ENCODE data around the gene SORCS3. TPM values are rescaled to one million over a fixed set of nuclear protein-coding genes. Genes with fewer than 3 reads are reported as not detected.
"Not testable (repeated sequence)": the region's sequence is repeated elsewhere in the genome, so short reads cannot be mapped to it uniquely, and the experiment has no call there.

Gene SORCS3
- polyA plus RNA-seq, 1 donor, result 4.2 TPM

DNA sequence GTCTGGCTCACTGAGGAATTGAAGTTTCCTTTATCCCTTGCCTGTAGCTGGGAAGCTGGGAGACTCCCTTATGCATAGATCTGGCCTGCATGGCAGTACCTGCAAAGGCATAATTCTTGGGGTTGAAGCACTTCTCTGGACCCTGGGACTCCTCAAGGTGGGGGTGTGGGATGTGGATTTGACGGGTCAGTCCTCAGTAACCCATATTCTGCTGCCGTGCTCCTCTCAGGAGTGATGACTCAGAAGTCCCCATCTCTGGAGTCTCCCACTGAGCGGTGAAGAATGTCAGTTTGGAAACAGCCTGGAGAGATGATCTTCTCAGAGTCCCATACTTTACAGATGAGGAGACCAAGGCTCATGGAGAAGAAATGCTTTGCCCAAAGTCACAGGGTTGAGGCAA, 49.0 kb downstream of the SORCS3 start:
- no peak for DNase-seq

DNA sequence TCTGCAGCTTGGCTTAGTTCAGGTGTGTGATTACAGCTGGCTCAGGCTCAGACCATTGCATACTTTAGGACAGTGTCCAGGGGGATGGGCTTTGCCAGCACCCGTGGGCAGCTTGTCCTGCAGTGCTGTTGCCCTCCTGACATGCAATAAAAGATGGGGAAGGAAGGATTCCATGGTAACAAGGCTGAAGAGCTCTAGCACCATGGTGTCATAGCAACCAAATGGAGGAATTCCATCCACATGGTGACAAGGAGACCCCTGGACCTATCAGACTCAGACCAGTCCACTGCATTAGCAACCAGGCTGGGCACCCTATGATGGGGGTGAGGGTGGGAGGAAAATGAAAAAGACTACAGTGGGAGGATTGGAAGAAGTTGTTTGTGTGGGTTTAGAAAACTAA, 49.9 kb downstream of the SORCS3 start:
- no peak for DNase-seq

DNA sequence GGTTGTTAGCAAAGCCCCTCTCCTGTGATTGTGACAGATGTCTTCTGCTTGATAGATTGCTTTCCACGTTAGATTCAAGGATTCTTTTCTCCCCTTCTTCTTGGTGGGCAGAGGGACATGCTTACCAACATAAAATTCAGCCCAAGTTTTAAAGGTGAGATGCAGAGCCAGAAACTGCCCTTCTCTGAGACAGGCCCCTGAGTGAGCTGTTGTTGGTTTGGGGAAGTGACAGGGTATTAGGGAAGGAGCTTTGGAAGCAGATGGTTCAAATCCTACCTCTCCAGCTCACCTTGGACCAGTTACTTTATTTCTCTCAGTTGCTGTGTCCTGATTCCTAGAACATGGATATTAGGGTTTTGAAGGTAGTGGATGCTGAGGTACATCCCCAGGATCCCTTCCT, 53.0 kb downstream of the SORCS3 start:
- DNase-seq, result no peak

DNA sequence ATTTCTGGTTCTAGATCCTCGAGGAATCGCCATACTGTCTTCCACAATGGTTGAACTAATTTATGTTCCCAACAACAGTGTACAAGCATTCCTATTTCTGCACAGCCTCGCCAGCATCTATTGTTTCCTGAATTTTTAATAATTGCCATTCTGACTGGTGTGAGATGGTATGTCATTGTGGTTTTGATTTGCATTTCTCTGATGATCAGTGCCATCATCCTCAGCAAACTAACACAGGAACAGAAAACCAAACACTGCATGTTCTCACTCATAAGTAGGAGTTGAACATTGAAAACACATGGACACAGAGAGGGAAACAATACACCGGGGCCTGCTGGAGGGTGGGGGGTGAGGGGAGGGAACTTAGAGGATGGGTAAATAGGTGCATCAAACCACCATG, 62.2 kb downstream of the SORCS3 start:
- DNase-seq, result not testable (repeated sequence)

DNA sequence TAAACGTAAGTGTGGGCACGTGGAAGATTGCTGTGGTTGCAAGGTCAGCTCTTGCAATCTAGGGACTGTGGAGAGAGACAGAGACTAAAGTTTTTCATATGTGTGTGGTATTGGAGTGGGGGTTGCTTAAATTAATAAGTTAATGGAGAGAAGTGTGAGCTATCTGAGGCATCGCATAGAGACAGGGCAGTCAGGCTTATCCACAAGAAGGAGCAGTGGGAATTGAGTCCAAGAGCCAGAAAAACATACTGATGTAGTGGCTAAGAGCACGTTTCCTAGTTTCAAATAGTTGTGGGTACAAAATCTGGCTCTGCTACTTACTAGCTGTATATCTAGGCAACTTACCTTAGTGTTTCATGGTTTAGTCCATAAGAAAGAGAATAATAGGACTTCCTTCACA, 65.8 kb downstream of the SORCS3 start:
- DNase-seq, result no peak

DNA sequence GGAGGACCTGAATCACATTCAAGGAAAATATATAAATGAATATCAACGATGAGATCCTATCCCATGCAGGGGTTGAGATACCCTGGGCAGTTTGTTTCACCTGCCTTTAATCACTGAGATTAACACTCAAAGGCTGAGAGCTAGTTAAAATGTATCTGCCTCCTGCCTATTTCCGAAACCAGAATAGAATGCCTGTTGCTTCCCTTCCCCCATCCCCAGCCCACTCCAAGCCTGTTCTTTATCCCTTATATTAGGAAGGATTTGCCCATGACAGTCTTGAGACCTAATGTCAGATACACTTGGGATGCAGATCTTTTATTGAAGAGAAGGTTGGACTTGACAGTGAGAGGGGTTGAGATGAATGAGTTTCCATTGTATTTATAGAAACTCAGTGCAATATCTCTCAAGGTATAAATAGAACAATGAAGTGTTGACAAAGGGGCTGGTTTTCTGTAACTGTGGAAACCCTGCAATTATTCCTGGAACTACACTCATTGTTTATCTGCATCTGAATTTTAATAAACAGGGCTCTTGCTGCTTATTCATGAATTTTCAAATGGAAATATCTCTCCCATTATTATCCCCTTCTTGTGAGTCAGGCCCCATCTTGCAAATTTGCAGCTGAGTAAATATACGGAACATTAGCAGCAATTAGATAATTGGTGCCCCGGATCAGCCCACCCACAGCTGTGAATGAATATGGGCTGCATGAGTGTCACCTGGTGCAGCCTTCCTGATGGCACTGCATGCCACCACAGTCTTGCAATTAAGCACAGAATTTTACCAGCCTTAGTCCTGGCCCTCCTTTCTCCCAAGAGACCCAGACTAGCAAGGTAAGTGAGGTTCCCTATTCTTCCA, 66.7 kb downstream of the SORCS3 start:
- no peak for DNase-seq

DNA sequence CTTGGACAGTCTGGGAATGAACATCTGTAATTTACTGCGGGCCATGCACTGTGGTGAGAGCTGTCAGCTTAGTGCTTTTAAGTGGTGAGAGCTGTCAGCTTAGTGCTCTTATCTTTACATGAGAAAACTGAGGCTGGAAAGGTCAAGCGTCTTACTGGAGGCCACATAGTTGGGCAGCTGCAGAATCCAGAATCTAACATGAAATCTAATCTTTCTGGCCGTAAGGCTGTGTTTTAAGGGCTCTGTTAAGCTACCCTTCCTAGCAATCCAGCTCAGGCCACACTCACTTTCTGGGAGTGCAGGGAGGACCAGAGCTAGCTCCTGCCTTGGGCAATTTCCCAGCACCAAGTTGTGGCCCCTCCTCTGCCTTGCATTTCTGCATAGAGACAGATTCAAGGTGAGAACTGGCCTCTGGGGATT, 70.2 kb downstream of the SORCS3 start:
- peak; percentile 42 for DNase-seq

DNA sequence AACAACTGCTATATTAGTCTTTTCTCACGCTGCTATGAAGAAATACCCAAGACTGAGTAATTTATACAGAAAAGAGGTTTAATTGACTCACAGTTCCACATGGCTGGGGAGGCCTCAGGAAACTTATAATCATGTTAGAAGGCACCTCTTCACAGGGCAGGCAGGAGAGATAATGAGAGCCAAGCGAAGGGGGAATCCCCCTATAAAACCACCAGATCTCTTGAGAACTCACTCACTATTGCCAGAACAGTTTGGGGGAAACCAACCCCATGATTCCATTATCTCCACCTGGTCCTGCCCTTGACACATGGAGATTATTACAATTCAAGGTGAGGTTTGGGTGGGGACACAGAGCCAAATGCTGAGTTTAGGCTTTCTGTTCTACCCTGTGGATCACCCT, 89.5 kb downstream of the SORCS3 start:
- DNase-seq, result not testable (repeated sequence)

DNA sequence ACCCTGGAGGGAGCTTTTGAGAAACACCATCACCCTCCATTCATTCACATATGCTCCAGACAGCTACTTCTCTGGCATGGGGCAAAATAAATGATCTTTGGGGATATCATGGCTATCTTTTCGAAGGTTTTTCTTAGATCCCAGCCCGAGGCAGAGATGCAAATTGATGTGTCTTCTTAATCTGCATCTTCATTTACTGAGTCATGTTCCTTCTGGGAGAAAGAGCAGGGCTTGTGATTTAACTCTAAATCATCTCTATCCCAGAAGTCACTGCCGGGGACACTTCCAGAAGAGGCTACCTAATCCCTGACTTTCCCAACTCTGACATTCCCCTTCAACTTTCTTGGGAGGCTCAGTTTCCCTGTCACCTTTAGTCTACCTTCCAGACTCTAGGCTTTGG, 90.1 kb downstream of the SORCS3 start:
- DNase-seq, result no peak

DNA sequence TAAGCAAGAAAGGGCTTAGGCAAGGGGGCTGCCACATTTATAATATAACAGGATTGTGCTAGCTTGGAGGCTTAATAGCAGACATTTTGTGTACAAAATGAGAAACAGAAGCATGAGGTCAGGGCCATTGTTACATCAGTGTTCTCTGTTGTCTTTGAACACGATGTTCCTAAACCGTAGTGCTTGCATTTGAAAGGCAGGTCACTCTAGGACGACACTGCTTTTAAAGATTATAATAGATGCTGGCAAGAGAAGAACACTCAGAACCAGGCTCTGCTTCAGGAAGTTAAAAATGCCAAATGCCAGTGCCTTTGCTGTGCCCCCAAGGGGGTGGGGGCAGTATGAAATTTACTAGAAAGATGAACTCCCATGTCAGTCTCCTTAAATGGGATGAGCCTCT, 91.1 kb downstream of the SORCS3 start:
- no peak for DNase-seq

DNA sequence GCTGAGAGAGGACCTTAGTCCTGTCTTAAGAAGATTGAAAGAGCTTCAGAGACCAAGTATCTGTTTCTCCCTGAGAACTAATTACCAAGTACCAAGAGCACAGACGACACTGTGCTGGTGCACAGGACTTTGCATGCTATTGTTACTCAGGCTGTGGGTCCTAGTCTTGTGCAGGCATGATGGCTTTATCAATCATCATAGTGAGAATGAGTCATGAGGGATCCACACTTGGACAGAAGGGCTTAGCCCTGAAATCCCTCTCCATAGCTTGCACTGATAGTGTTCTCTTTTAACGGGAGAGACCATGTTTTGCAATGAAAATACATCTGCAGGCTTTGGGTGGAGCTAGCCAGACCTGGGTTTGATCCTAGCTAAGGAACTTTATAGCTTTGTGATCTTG, 93.3 kb downstream of the SORCS3 start:
- DNase-seq, result no peak

DNA sequence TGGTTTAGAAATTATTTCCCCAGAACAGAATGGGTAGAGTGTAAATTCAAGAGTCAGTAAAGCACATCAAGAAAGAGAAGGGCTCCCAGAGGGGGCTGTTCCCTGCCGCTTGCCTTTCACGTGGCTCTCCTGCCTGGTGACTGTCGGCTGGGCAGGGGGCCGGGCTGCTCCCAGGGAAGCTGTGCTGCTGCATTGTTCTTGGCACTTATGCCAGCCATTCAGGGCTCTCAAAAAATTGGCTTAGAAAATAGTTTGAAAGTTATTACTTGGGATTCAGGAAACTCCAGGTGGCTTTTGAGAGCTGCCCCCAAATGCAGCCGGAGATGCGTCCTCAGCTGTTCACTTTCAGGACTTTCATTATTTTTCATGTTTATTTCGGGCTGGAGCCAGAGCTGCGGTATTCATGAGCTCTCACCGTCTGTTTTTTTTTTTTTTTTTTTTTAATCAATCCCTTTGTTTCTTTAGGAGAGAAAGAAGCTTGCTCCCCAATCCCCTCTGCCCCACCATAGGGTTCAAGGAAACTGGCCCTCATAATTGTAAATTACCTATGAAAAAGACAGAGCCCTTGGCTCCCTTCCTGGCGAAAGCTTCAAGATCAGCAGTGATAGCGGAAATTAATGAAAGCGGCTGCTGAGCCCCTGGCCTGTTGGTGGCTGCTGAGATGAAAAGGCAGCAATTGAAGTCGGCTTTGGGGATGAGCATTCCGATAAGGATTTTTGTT, 94.1 kb downstream of the SORCS3 start:
- no peak for DNase-seq

DNA sequence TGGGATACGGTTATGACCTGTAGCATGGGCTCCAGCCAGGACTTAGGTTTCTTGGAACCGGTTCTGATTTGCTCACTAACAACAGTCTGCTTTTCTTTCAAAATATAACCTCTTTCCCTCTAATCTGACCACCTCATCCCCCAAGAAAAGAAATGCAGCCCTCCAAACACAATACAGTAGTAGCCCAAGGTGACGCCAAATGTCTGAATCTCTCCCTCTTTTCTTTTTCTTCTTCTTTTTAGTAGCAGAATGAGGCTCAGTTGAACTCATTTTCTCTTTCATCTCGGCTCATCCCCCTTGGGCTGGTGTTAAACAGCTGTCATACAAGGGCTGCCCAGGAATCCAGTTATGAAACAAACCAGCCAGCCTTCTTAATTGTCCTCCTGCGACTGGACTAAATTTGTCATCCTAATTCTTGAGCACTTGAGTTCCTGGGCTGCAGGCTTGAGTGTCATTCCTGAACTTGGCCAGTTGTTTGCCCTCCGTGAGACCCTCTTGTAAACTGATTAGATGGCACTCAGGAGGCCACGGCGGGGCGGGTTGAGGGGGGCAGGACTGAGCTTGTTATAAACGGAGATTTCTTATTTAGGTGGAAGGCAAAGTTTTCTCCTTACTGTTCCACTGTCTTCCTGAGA, 94.8 kb downstream of the SORCS3 start:
- no peak for DNase-seq

DNA sequence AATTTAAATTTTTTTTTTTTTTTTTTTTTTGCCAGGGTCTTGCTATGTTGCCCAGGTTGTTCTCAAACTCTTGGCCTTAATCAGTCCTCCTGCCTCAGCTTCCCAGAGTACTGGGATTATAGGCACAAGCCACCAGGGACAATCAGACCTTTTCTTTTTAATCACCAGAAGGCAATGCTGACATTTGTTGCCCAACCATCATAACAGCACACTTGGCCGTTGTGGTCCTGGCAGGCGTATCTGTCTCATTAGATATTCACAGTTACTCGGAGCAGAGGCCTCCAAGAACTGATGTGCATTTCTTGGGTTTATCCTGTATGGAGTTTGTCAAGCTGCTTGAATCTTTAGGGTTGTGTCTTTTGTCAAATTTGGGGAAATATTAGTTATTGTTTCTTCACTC, 100.0 kb downstream of the SORCS3 start:
- DNase-seq, result no peak

DNA sequence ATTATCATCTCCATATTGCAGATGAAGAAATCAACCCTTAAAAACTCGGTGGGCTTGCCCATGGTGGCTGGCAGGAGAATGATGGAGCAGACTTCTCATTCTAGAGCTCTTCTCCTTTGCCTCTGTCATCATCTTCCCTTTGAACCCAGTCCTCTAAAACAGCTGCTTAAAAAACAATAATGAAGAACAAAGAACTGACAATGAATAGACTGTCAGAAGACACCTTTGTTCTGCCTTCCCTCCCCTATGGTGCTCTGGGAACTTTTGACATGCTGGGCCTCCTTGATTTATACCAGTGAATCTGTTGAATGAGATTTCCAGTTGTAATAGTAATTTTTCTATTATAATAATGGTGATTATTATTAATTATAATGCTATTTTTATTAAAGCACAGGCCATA, 103.0 kb downstream of the SORCS3 start:
- no peak for DNase-seq

DNA sequence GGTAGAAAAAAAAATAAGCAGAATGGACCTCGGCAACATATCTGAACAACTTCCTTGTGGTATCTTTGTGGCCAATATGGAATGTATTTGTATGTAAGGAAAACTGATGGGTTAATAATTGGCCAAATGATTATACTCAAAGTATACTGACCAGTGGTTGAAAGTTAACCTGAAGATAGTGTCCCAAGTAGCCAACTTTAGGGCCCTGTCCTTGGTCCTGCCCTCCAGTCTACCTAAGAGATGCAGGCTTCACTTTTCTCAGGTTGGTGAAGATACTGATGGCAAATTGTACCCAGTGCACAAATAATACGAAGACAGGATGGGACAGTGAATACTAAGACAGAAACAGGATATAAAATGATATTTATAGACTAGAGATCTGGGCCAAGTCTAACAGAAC, 109.2 kb downstream of the SORCS3 start:
- DNase-seq, result no peak

DNA sequence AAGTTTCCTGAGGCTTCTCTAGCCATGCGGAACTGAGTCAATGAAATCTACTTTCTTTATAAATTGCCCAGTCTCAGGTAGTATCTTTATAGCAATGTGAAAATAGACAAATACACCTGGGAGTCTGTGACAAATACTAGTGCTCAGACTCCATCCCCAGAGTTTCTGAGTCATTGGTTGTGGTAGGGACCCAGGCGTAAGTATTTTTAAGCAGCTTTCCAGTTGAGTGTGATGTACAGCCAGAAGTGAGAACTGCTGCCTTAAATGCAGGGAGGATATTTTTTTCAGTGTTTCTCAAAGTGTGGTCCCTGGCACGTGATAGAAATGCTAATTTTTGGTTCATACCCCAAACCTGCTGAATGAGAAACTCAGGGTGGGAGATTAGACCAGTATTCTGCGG, 121.7 kb downstream of the SORCS3 start:
- DNase-seq, result no peak

DNA sequence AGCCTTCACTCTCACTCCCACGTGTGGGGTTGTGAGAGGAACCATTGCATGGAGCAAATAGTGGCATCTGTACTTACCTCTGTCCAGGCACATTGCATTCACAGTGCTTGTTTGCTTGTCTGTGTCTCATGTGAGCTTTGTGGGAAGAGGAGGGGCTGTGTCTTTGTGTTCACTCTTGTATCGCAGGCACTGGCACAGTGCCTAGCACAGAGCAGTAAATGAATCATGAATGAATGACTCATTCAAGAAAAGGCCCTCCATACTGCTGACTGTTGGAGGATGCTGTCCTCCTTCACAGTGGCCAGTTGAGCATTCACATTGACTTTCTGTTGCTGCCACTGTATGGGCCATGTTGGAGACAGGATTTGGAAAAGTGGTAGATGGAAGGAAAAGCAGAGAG, 125.3 kb downstream of the SORCS3 start:
- no peak for DNase-seq

DNA sequence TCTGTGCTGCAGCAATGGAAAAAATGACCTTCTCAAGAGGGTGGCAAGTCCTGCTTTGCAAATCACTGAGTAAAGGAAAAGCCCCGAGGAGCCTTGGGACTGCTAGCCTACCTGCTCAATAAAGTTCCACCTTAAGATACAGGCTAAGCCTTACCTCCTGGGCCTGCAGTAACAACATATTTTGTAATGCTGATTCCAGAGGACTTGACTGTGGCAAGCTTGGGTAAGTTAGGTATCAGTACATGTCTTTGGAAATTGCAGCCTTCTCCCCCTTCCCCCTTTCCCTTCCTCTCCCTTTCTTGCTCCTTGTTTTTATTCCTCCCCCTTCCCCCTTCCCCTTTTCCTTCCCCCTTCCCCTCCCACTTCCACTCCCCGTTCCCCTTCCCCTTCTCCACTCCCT, 126.2 kb downstream of the SORCS3 start:
- no peak for DNase-seq

DNA sequence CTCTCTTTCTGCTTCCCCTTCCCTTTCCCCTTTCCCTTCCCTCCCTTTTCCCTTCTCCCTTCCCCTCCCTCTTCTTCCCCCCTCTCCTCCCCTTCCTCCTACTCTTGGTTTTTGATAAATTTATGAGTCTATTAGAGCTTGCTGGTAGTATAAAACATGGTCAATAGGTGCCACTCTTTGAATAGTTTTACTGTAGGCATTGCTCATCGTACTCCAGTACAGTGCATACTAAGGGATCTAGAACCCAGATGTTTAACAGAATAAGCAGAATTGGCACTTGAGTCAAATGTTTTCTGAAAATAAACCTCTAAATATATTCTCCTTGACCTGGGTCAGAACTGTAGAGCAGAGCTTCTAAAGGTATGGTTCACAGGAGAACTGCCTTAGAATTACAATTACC, 126.7 kb downstream of the SORCS3 start:
- DNase-seq, result no peak

DNA sequence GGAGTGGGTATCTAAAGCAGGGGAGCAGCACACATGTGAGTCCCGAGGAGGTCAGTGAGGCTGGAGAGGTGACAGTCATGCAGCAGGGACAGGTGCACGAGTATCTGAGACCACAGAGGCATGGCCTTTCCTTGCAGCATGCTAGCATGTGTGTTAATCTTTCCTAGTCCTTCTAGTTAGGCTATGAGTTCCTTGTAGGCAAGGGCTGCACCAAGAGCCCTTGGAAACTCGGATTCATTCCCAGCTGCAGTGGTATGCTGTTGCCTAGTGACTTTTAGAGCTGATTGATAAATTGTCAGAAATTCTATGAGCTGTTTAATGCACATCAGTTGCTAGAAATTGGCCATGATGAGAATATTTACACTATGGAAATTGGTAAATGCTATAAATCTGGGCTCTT, 132.0 kb downstream of the SORCS3 start:
- DNase-seq, result no peak

DNA sequence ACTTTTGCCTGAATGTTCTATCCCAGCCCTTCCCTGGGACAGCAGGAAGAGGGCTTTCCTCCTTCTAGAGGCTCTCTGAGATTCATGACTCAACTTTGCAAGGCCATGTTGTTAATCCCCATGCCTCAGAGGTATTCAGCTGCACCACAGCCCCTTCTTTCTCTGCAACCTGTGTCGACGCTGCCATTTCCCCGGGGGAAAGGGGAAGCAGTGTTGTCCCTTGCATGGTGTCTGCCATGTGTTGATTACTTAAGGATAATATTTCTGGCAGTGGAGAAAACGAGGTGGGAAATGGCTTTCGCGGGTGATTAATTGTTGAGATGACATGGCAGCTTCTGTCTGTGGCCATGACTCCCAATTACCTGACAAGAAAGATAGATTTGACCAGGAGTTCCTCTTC, 133.1 kb downstream of the SORCS3 start:
- no peak for DNase-seq

DNA sequence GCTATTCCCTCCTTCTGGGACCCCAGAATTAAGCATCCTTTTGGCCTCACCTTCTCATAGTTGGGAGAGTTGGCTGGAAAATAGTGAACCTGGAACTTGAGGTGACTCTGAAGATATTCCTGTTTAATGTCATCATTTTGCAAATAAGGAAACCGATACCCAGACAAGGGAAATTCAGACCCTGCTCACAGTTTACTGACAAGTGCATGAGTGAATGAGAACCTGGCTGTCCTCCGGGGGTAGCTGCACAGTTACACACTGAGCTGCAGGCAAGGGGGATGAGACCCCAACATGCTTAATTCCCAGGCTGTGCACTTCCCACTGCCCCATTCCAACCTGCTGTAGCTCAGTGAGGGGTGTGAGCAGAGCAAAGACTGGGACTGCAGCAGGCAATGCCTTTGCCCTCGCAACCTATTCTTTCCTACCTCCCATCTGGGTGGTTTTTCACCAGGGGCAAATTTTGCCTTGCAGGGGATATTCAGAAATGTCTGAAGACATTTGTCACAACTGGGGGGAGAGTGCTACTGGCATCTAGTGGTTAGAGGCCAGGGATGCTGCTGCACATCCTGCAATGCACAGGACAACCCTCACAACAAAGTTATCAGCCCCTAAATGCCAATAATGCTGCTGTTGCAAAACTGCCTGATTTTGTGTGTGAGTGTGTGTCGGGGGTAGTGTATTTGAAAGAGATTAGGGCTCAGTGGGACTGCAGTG, 136.2 kb downstream of the SORCS3 start:
- no peak for DNase-seq
